Medulla oblongata (tissue), 1 donor: ENCODE data around the gene SULT1C3.

Experiments used
- DNase-seq: peaks from one replicate; pipeline ENCODE4 v3.0.0-alpha.2; 2015; ENCODE audit errors: extremely low spot score

SULT1C3 gene

DNA sequence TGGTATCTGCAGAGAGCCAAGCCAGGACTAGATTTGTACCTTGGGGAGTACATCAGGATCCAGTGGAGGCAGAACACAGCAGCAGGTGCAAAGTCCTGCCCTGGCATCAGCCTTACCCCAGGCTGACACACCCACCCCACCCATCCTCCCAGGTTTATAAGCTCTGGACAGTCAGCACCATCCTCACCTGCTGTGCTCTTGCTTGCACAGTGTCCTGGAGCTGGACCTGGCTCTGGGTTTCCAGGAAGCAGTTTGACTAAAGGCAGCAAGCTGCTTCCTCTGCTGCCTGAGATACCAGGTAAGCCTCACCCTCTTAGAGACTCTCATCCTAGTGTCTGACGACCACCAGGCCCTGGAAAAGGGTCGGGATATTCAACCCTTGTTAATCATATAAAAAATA, at the start of gene SULT1C3:
SULT1C3 (plus strand) TSS at position 183 of the 400 bp plus-strand sequence. CDS start 7,227 bp downstream, outside the sequence.
- no peak for DNase-seq

DNA sequence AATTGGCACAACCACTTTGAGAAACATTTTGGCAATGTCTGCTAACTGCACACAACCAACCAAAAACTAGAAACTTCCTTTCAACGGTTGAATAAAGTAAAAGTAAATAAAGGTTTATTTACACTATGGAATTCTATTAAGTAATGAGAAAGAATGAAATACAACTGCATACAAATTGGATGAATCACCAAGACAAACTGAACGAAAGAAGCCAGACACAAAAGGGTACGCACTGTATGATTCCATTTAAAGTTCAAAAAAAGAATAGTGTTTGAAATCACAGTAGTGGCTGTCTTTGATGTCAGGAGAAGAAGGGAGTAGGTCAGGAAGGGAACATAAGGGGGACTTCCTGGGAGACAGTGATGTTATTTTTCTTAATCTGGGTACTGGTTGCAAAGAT, 46.5 kb upstream of the SULT1C3 start:
- DNase-seq, result no peak

DNA sequence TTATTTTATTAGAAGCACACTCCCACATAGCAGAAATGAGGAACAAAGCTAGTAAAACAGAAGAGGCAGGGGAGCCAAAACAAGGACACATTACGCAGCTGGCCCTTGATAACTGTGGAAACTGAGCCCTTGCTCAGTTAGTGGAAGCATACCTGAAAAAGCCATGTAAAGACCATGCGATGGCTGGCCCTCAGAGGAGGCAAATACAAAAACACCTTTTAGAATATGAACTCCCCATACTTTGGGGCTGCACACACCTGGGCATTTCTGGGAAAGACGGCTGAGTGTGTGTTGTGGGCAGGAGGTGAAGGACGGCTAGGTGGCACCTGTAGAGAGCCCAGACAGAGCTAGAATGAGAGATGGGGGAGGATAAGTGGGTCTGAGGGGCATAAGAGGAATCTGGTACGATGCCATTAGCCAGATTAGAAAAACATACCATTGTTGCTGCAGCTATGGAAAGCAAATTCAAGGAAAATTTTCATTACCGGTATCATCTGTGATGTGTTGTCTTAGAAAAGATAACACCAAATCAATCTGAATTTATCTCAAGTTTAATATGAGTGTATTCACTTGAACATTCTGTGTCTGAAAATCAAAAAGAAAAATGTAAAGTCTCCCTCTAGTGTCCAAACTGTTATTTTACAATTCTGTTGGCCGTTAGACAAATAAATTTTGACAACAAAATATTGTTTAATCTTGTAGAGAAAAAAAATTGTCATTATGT, 45.2 kb upstream of the SULT1C3 start:
- peak; percentile 21 for DNase-seq

DNA sequence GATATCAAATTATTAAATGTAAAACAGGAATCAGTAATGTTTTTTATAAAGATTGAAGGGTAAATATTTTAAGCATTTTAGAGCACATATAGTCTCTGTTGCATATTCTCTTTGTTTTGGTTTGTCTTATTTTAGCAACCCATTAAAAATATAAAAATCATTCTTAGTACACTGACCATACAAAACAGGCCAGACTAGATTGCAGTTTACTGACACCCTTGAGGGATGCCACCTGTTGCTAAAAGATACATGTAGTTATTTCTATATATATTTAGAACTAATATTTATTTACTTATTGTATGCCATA, 44.7 kb upstream of the SULT1C3 start:
- DNase-seq, result no peak

DNA sequence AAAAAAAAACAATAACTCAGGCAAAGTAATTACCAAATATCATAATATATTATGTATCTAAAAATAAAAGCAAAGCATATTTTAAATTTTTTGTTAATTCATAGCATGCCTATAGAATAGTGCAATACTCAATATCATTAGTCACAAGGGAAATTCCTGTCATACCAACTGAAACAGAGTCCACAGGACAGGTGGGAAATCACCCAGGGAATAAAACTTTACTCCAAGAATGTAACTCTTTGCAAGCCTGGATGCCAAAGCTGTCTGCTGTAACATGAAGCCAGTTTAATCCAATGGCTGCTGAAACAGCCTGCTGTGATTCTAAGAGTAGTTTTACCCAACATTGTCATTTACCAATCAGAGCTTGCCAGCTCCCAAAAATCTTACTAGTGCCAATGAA, 40.0 kb upstream of the SULT1C3 start:
- DNase-seq, result no peak

DNA sequence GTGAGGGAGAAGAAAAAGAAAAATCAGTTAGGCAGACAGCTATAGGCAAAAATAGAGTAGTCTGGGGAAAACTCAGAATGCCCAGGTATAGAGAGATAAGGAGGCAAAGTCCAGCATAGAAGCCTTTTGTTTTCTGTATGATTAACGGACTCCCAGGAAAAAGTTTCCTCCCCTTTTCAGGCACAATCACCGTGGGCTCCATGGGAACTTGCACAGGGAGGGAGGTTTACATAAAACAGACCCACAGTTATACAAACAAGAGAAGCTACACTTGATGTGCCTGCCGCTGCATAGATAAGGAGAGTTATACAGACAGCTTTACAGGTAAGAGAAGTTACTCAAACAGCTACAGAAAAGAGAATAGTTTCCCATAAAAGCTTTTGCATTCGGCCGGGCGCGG, 39.2 kb upstream of the SULT1C3 start:
- DNase-seq, result no peak

DNA sequence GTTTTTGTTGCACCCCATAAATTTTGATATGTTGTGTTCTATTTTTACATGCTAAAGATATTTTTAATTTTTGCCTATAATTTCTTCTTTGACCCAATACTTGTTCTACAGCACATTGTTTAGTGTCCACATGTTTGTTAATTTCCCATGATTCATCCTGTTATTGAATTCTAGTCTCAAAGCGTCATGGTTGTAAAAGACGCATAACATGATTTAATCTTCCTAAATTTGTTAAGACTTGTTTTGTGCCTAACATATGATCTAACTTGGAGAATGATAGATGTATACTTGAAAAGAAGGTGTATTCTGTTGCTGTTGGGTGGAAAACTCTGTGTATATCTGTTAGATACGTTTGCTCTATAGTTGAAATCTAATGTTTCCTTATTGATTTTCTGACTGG, 27.1 kb upstream of the SULT1C3 start:
- DNase-seq, result no peak

DNA sequence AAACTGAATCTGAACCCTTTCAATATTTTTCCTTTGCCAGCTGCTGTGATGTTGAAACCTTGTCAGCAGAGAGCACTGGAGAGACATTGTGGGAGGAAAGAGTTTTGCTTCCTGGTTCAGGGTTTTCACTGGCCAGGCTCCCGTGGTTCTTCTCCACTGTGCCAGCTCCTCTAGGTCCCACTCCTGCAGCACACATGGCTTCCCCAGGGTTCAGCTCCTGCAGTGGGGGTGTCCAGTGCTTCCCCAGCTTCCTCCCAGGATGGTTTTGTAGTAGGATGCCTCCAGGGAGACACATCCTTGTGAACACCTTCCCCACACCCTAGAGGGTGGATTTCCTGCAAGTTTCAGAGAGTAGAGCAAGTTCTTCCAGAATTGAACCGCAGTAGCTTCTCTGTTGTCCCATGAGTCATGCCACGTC, 24.0 kb upstream of the SULT1C3 start:
- peak; percentile 40 for DNase-seq

DNA sequence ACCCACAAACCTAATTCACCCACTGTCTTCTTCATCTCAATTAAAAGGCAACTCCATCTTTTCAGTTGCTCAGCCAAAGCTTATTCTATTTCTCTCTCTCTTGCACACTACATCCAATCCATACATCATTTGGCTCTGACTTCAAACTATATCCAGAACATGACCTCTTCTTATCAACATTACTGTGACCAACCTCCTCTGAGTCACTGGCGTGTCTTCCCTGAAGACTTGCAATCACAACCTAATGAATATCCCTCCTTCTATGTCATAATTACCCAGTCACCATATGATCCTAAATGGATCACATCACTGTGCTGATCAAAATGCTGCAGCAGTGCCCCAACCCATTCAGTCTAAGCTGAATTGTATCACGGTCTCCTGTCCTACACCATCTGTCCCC, 22.6 kb upstream of the SULT1C3 start:
- no peak for DNase-seq

DNA sequence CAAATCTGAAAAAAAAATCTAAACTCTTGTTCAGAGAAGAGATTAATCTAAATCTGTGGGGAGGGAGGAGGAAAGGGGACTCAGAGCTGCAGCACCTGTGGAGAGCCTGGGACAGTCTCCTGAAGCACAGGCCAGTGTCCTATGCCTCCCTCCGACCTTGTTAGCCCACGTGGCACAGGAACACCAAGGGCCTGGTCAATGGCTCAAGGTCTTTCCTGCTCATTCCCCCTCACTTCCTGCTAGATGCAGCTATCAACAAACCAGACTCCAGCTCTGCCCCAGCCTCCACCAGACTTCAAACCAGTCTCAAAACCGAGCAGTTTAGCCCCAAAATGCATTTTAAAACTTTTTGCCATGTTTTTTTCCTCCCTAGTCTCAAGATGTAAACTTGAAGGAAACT, 20.1 kb upstream of the SULT1C3 start:
- no peak for DNase-seq

DNA sequence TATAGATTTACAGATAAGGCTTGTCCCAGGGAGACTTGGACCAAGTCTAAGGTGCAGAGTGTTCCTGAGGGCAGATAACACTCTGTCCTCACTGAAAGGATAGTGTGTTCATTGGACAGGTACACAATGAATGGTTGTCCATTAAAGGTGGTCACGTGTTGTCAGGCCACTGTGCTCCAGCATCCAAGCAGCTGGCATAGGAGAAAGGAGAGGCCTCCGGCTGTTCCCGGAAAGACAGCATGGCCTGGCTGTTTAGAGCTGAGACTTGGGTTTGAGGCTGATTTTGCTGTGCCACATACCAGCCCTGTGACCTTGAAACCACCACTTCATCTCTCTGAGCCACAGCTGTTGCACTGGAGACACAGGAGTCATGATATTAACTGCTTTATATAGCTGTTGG, 19.6 kb upstream of the SULT1C3 start:
- no peak for DNase-seq

DNA sequence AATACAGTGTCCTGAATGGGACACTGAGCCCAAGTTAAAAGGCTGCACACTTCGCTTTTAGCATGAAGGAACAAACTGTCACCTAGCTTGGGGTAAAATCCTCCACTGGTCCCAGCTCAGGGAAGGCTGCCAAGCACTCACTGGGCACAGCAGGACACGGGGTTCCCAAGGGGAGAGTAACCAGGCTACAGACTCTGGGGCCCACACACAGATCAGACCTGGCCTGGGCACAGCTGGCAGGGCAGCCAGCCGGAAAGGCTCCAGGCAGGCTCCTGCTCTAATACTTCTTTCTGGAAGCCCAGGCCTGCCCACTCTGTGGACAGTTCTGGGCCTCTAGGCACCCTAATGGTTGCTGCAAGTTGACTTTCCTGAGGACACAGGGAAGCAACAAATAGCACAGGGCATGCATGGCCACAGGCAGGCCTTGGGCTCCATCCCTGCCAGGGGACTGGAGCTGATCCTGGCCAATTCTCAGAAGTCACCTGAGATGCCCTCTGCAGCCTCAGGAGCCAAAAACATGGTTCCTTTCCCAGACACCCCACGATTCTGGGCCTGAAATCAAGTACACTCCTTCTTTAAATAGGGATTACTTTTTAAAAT, 18.7 kb upstream of the SULT1C3 start:
- DNase-seq, result peak; percentile 37

DNA sequence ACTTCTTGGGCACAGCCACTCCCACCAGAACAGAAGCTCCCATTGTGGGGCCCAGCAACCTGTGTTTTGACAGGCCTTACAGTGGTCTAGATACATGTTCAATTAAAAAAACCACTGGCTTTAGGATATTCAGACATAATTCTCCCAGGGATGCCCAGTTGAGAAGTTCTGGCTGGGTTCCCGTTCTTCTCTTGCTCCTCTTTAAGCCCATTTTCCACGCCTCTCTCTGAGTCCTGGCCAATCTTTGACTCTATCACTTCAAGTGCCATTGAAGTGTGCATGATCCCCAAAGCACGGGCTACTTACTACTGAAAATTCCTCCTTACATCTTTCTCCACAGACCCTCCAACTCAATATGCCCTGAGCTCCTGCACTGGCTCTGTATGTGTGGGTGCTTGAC, 17.5 kb upstream of the SULT1C3 start:
- no peak for DNase-seq

DNA sequence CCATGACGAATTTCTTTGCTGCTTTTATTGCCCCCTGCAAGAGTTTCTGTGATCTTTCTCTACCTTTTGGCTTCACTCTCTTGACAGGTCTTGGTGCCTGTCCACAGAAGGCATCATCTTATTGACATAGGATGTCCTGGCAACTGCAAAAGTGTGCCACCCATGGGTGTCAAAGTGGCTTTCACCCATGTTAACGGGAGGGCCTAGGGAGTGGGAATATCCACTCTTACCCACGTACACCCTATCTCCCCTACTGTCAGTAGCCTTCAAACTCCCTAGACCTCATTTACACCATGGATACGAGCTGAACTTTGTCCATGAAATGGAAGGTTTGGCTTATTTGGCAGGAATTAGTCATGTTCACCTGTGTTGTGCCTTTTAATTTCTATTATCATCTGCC, 16.2 kb upstream of the SULT1C3 start:
- no peak for DNase-seq

DNA sequence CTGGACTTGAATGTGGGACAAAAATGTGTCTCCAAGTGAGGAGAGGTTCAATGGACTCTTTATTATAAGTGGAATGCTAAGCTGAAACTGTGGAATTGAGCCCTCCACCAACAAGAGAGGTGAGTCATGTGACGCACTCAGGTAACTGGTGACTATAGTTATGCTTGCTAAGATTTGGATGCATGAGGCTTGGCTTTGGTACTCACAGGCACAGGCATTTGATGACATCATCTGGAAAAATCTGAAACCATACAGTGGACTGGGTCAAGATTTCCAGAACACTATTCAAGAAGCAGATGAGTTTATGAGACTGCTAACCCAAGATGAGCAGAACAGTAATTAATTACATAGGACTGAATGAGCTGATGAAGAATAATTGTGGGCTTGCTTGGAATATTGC, 15.7 kb upstream of the SULT1C3 start:
- no peak for DNase-seq

DNA sequence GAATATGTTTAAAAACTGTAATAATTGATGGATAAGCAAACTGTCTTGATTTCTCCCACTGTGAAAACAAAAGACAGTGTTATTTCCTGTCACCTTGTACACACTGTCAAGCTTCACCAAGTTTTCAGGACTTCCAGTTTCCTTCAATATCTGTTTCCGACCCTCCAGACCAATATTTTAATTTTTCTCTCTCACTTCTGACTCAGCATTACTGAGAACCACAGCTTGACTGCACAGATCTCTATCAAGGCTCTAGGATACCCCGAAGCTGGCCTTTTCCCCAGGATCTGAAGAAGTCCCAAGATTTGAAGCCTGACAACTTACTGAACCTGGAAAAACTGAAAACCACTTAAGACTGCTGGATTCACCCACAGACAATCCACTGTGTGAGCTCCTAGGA, 13.2 kb upstream of the SULT1C3 start:
- DNase-seq, result no peak

DNA sequence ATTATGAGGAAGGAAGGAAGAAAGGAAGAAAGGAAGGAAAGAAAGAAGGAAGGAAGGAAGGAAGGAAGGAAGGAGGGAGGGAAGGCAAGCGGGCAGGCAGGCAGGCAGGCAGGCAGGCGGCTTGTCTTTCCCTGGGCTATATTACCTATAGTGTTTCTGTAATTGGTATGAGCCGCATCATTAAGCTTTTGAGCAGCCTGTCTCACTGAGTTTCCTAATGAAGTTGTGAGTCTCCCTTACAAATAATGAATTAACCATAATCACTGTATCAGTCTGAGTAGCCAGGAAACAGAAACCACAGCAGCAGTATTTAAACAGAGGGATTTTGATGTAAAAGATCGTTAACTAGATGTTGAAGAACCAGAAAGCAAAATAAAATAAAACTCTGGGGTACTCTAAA, 11.8 kb upstream of the SULT1C3 start:
- no peak for DNase-seq

DNA sequence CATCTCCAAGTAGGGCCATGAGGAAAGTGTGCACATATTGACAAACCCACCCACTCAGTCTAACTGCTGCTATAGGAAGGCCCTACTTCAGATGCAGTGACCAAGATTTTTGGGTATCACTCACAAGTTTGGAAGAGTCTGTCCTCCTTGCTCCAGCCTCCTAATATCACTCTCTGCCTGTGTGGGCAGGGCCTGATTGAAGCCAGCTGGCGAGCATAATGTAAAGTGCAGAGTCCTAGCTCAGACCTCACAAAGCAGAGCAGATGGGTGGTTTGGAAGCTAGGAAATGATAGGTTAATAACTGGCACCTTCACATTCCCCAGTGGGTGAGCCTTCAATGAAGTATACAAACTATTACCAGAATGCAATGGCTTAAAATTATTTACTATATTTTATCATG, 11.2 kb upstream of the SULT1C3 start:
- no peak for DNase-seq

DNA sequence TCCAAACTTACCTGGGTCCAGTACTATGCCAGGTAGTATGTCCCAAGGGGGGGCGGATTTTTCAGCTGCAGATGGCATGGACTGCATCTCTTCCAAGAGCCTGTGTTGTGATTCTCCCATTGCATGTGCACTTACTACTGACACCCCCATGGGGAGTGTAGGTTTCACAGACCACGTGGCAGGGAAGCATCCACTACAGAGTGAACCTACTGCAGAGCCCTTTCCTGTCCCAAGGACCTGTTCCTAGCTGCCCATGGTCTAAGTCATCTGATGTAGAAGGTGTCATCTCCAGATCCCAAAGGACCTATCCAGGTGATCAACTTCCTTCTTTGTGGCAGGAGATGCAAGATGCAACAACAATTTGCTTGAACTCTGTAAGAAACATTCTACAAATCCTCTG, 9.9 kb upstream of the SULT1C3 start:
- DNase-seq, result no peak

DNA sequence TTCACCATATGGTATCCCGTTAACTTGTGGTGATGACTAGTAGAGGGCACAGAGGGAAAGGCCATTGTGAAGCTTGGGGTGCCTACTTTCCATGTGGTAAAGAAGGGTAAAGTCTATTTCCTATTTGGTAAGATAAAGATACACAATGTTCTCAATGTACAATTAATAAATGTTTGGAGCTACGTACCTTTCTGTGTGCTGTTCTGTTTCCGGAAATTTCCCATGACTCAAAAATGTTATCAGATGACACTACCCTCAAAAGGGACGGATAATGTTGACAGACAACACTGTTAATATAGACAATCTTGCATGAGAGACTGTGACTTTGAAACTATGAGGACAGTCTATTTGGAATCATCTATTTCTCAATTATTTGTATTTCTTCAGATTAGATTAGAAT, 4.2 kb upstream of the SULT1C3 start:
- DNase-seq, result no peak

DNA sequence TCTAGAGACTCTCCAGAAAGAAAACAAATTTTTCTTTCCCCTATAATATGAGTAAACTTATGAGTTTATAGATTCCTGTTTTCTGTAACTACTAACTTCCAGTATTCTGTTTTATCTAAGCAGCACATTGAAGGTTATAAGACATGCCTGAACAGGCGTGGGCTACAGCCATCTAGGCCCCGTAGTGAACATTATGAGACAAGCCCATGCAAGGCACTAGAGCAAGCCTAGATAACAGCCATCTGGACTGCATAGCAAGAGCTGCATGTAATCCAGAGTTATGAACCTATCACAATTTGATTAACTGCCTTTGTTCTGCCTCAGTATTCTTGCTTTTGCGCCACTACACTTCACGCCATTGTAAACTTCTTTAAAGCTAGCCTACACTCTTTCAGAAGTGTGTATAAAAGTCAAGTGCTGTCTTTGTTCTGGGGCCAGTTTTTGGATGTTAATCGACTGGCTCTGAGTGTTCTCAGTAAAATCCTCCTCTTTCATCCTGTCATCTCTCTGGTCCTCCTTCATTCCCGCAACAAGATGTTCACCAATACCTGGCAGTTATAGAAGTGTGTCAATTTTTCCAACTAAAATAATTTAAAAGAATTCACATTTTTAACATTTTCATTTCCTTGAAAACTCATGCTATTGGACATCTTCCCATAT, 3.0 kb upstream of the SULT1C3 start:
- DNase-seq, result no peak

DNA sequence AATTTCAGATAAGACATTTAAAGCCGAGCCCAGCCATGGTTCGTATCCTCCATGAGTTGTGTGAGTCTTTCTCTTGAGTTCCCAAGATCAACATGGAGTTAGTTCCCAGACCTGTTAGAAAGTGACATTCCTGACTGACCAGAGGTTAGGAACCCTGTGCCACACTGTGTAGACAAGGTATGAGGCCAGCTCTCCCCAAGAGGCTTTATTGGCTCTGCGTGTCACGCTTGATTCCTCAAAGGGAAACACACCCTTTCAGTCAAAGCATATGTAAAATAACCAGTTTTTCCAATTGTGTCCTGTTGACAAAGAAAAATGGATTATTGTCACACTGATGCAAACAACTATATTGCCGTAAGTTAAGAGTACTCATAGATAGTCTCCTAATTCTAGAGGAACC, 1.2 kb downstream of the SULT1C3 start:
- no peak for DNase-seq

DNA sequence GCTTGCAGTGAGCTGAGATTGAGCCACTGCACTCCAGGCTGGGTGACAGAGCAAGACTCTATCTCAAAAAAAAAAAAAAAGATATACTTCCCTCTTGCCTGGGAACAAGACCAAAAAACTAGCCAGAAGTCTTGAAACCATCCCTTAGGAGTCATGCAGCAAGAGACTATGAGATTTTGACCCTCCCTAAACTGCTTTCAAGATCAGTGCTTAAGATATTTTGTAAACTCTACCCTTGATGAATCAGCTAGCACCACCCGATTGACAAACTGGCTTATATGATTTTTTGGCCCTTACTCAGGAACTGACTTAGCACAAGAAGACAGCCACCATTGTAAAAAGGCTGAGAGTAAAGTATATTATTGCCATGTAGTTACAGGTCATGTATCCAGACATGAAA, 3.8 kb downstream of the SULT1C3 start:
- no peak for DNase-seq
